ENCODE measurements around the gene CUX1.

Gene CUX1

GRCh38 chr7:102111061-102112041 is 293.9 kb downstream of the CUX1 start:
- no peaks in the 10 kb centered on the region for H3K27me3 Mint-ChIP-seq
- intact Hi-C loops (cut with micrococcal nuclease): no loop called here
- no peak overlapping the region for H3K27ac Mint-ChIP-seq
- no peak overlapping the region for H3K4me3 Mint-ChIP-seq
- H3K36me3 Mint-ChIP-seq (ENCODE audit: low read depth): peaks cover 74% of the 10 kb centered on the region
- H3K9me3 Mint-ChIP-seq: no peaks in the 10 kb centered on the region
- no peaks in the 10 kb centered on the region for H3K4me1 Mint-ChIP-seq (ENCODE audit: low read depth)

GRCh38 chr7:102115181-102115580 is 297.8 kb downstream of the CUX1 start:
- H3K4me3 Mint-ChIP-seq: no peak overlapping the region
- no peaks in the 10 kb centered on the region for H3K27me3 Mint-ChIP-seq
- peaks cover 91% of the 10 kb centered on the region for H3K36me3 Mint-ChIP-seq (ENCODE audit: low read depth)
- no peak overlapping the region for H3K27ac Mint-ChIP-seq
- H3K9me3 Mint-ChIP-seq: no peaks in the 10 kb centered on the region
- H3K4me1 Mint-ChIP-seq (ENCODE audit: low read depth): no peaks in the 10 kb centered on the region
- intact Hi-C loops (cut with micrococcal nuclease): no loop called here

- Mint-ChIP-seq H3K36me3 (ENCODE audit: low read depth) (peaks cover 97% of the 10 kb centered on the region), H3K9me3 (no peaks in the 10 kb centered on the region), H3K4me3 (no peak overlapping the region), H3K27ac (no peak overlapping the region), H3K27me3 (no peaks in the 10 kb centered on the region), H3K4me1 (ENCODE audit: low read depth) (no peaks in the 10 kb centered on the region)
- intact Hi-C loops (cut with micrococcal nuclease): no loop called here
These were observed 298.5 kb downstream of the CUX1 start for GRCh38 chr7:102115931-102116330.

- Mint-ChIP-seq H3K27me3 (no peaks in the 10 kb centered on the region), H3K36me3 (ENCODE audit: low read depth) (peaks cover 80% of the 10 kb centered on the region), H3K27ac (no peak overlapping the region), H3K9me3 (no peaks in the 10 kb centered on the region), H3K4me3 (no peak overlapping the region), H3K4me1 (ENCODE audit: low read depth) (peaks cover 14% of the 10 kb centered on the region)
- intact Hi-C loops (cut with micrococcal nuclease): no loop called here
These were observed 300.3 kb downstream of the CUX1 start for GRCh38 chr7:102117743-102118142.

GRCh38 chr7:102119213-102119651 is 301.8 kb downstream of the CUX1 start:
- Mint-ChIP-seq H3K4me1 (ENCODE audit: low read depth) (peaks cover 15% of the 10 kb centered on the region), H3K9me3 (no peaks in the 10 kb centered on the region), H3K36me3 (ENCODE audit: low read depth) (peaks cover 72% of the 10 kb centered on the region), H3K27ac (no peak overlapping the region), H3K4me3 (no peak overlapping the region), H3K27me3 (no peaks in the 10 kb centered on the region)
- intact Hi-C loops (cut with micrococcal nuclease): no loop called here

GRCh38 chr7:102119925-102120324 is 302.5 kb downstream of the CUX1 start:
- Mint-ChIP-seq H3K9me3 (no peaks in the 10 kb centered on the region), H3K27ac (no peak overlapping the region), H3K27me3 (no peaks in the 10 kb centered on the region), H3K4me3 (no peak overlapping the region), H3K4me1 (ENCODE audit: low read depth) (peaks cover 15% of the 10 kb centered on the region), H3K36me3 (ENCODE audit: low read depth) (peaks cover 72% of the 10 kb centered on the region)
- intact Hi-C loops (cut with micrococcal nuclease): no loop called here

- Mint-ChIP-seq H3K36me3 (ENCODE audit: low read depth) (peaks cover 70% of the 10 kb centered on the region), H3K27ac (no peak overlapping the region), H3K9me3 (no peaks in the 10 kb centered on the region), H3K27me3 (no peaks in the 10 kb centered on the region), H3K4me3 (no peak overlapping the region), H3K4me1 (ENCODE audit: low read depth) (peaks cover 15% of the 10 kb centered on the region)
- intact Hi-C loops (cut with micrococcal nuclease): no loop called here
These were observed 303.3 kb downstream of the CUX1 start for GRCh38 chr7:102120666-102121195.

- intact Hi-C loops (cut with micrococcal nuclease): no loop called here
- H3K27ac Mint-ChIP-seq: peak overlapping the region; percentile 53
- no peak overlapping the region for H3K4me3 Mint-ChIP-seq
These were observed 304.6 kb downstream of the CUX1 start for GRCh38 chr7:102122026-102122425.

GRCh38 chr7:102125127-102125596 is 307.7 kb downstream of the CUX1 start:
- no peak overlapping the region for H3K4me3 Mint-ChIP-seq
- intact Hi-C loops (cut with micrococcal nuclease): no loop called here
- peaks cover 65% of the 10 kb centered on the region for H3K36me3 Mint-ChIP-seq (ENCODE audit: low read depth)
- no peaks in the 10 kb centered on the region for H3K27me3 Mint-ChIP-seq
- peaks cover 15% of the 10 kb centered on the region for H3K4me1 Mint-ChIP-seq (ENCODE audit: low read depth)
- no peaks in the 10 kb centered on the region for H3K9me3 Mint-ChIP-seq
- H3K27ac Mint-ChIP-seq: no peak overlapping the region

More at GRCh38 chr7:102122026-102122425, 304.6 kb downstream of the CUX1 start:
- Mint-ChIP-seq H3K36me3 (ENCODE audit: low read depth) (peaks cover 65% of the 10 kb centered on the region), H3K27me3 (no peaks in the 10 kb centered on the region), H3K9me3 (no peaks in the 10 kb centered on the region), H3K4me1 (ENCODE audit: low read depth) (peaks cover 15% of the 10 kb centered on the region)

GRCh38 chr7:102128303-102128702 is 310.9 kb downstream of the CUX1 start:
- no peak overlapping the region for H3K27ac Mint-ChIP-seq
- H3K4me1 Mint-ChIP-seq (ENCODE audit: low read depth): peaks cover 15% of the 10 kb centered on the region
- H3K27me3 Mint-ChIP-seq: no peaks in the 10 kb centered on the region
- H3K9me3 Mint-ChIP-seq: no peaks in the 10 kb centered on the region
- H3K4me3 Mint-ChIP-seq: no peak overlapping the region
- peaks cover 61% of the 10 kb centered on the region for H3K36me3 Mint-ChIP-seq (ENCODE audit: low read depth)
- intact Hi-C loops (cut with micrococcal nuclease): no loop called here

GRCh38 chr7:102129636-102130370 is 312.4 kb downstream of the CUX1 start:
- H3K27me3 Mint-ChIP-seq: no peaks in the 10 kb centered on the region
- H3K4me1 Mint-ChIP-seq (ENCODE audit: low read depth): peaks cover 23% of the 10 kb centered on the region
- intact Hi-C loops (cut with micrococcal nuclease): loop anchor here (10.0 kb wide), 1 partner anchor 65 kb away; no protein-coding TSS in a partner anchor
- peaks cover 51% of the 10 kb centered on the region for H3K36me3 Mint-ChIP-seq (ENCODE audit: low read depth)
- no peak overlapping the region for H3K27ac Mint-ChIP-seq
- H3K4me3 Mint-ChIP-seq: no peak overlapping the region
- no peaks in the 10 kb centered on the region for H3K9me3 Mint-ChIP-seq

GRCh38 chr7:102132209-102132752 is 314.9 kb downstream of the CUX1 start:
- Mint-ChIP-seq H3K4me3 (peak overlapping the region; percentile 54), H3K4me1 (ENCODE audit: low read depth) (peaks cover 23% of the 10 kb centered on the region), H3K27me3 (no peaks in the 10 kb centered on the region), H3K9me3 (no peaks in the 10 kb centered on the region), H3K27ac (peak overlapping the region; percentile 47), H3K36me3 (ENCODE audit: low read depth) (peaks cover 51% of the 10 kb centered on the region)
- intact Hi-C loops (cut with micrococcal nuclease): loop anchor here (10.0 kb wide), 1 partner anchor 67 kb away; no protein-coding TSS in a partner anchor

- peaks cover 50% of the 10 kb centered on the region for H3K36me3 Mint-ChIP-seq (ENCODE audit: low read depth)
- H3K27me3 Mint-ChIP-seq: no peaks in the 10 kb centered on the region
- no peaks in the 10 kb centered on the region for H3K9me3 Mint-ChIP-seq
- H3K4me1 Mint-ChIP-seq (ENCODE audit: low read depth): peaks cover 31% of the 10 kb centered on the region
- H3K4me3 Mint-ChIP-seq: no peak overlapping the region
- intact Hi-C loops (cut with micrococcal nuclease): loop anchor here (10.0 kb wide), 1 partner anchor 74 kb away; no protein-coding TSS in a partner anchor
- H3K27ac Mint-ChIP-seq: no peak overlapping the region
These were observed 321.2 kb downstream of the CUX1 start for GRCh38 chr7:102138676-102139075.
